Measurements from ENCODE around the gene PHTF2.

The PHTF2 gene

GRCh38 chr7:78002715-78003114, 204.1 kb downstream of the PHTF2 start:
- no peak for DNase-seq

GRCh38 chr7:78006063-78006755, 207.6 kb downstream of the PHTF2 start:
- no peak for DNase-seq

Data from activated T-cell treated with anti-CD3 and anti-CD28 coated beads for 4 hours (primary cell).